GM04504 (cell line): ENCODE measurements around the gene CNPY3.

ENCODE experiments used
- DNase-seq: peaks from one replicate; pipeline ENCODE4 v3.0.0-alpha.2; 2012; ENCODE audit warnings: low read depth

The CNPY3 gene

DNA sequence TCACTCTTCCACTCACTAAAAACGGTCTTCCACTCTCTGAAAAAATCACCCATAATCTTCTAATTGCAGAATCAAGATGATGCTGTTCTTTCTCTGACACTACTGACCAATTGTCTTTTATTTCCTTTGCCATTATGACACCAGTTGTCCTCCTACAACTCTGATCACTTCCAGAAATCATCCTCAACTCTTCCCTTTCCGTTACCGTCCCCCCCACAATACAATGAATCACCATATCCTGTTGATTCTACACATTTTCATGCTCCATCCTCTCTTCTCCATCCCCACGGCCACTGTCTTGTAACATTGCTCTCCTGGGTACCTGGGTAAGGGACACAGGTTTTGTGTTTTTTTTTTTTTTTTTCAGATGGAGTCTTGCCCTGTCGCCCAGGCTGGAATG lies 52.6 kb downstream of the CNPY3 start:
- DNase-seq = no peak

GRCh38 chr6:42984001-42984923 lies 55.0 kb downstream of the CNPY3 start, which contains the start of gene PPP2R5D:
TSS of gene PPP2R5D (plus strand) at chr6:42984570. CDS start at chr6:42984678, 108 bp downstream.
- DNase-seq = peak; percentile 98

DNA sequence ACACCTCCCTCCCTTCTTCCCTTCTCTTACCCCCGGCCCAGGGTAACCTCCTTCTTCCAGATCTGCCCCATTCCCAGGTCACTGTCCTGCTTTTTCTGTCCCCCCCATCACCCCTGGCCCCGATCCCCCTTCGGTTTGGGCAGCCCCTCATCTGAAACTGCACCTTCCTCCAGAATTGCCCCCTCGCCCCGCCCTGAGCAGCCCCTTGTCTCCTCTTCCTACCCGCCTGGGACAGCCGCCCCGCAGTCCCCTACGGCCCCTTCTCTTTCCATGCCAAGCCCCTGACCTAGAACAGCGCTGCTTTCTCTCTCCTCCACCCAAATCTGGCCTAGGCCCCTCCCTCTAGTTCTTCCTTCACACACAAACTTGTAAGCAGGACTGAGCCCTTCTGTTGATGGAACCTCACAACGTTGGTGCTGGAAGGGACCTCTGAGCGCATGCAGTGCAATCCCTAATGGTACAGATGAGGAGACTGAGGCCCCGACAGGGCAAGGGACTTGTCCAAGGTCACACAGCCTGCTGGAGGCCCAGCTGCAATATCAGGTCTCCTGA lies 55.7 kb downstream of the CNPY3 start:
- no peak for DNase-seq

GRCh38 chr6:42987533-42988451 lies 58.5 kb downstream of the CNPY3 start:
- no peak for DNase-seq

- DNase-seq = no peak
These were observed 59.3 kb downstream of the CNPY3 start for GRCh38 chr6:42988486-42989020.
